Right lobe of liver (tissue), 6 donors: Measurements from ENCODE around the gene GRID2IP. TPM values are rescaled to one million over a fixed set of nuclear protein-coding genes. Genes with fewer than 3 reads are reported as not detected.

Experiments used
- ATAC-seq, 4 donors: fragments of 200-7000 bp; cut with Tn5 transposase; one replicate each; pipeline ENCODE4 v1.9.1; 2020; ENCODE audit warnings: mild to moderate bottlenecking in 4 of 4, moderate library complexity in 4 of 4
- DNase-seq, 3 donors: peaks; one replicate each; pipeline ENCODE4 v3.0.0-alpha.2; 2020
- H3K27ac ChIP-seq, 3 donors: fragments of 200-600 bp; one replicate each; pipeline ENCODE4 v1.8.0; 2022
- H3K27me3 ChIP-seq, 2 donors: fragments of 200-600 bp; one replicate each; pipeline ENCODE4 v1.8.0; 2022
- H3K36me3 ChIP-seq, 4 donors: fragments of 200-600 bp; sonication (generic) in 1 of 4; one replicate each; pipeline versions ENCODE4 v1.5.1 to v1.8.0; 2017 to 2022; ENCODE audit warnings: control low read depth in 1 of 4
- H3K4me1 ChIP-seq, 4 donors: fragments of 200-600 bp; sonication (generic) in 1 of 4; one replicate each; pipeline versions ENCODE4 v1.5.1 to v1.8.0; 2017 to 2022; ENCODE audit warnings: control low read depth in 1 of 4
- H3K4me3 ChIP-seq, 3 donors: fragments of 200-600 bp; one replicate each; pipeline ENCODE4 v1.8.0; 2022
- H3K9me3 ChIP-seq, 4 donors: fragments of 200-600 bp; sonication (generic) in 1 of 4; one replicate each; pipeline versions ENCODE4 v1.5.1 to v1.8.0; 2017 to 2022; ENCODE audit warnings: control low read depth in 1 of 4
- POLR2A ChIP-seq: fragments of 450-650 bp; IDR thresholded peaks from one replicate; pipeline ENCODE4 v1.6.1; 2017; ENCODE audit warnings: antibody characterized with exemption, mild to moderate bottlenecking
- WGBS: methylation state at CpG from one replicate; pipeline ENCODE4 v1.1.6; 2018; ENCODE audit warnings: low coverage, low lambda C conversion rate; ENCODE audit not compliant: insufficient coverage; ENCODE audit errors: missing lambda C conversion rate; 5-methylcytosine and 5-hydroxymethylcytosine counted together
- intact Hi-C, 2 donors: fragments of 100-400 bp; cut with DNase I; formaldehyde crosslinking; loops; one replicate each; pipeline versions ENCODE4 v1.11.2 to v1.14.1; 2022
- total RNA-seq, 6 experiments: library from RNA; depleted of rRNA in 2 of 6; stranded (reverse); fragments of >200 nt in 2 of 6; fragmentation: NEBNext Ultra II Directional in 3 of 6; extraction: Animal tissue kit (Norgen Biotek cat#: 25700) in 3 of 6; gene quantifications; one replicate each; pipeline versions ENCODE4 v1.1.0 to v1.2.4, GENCODE V29; 2016 to 2023
- TF ChIP-seq, protein P1 (sequence below), 4 donors: fragments of 200-600 bp in 3 of 4; fragments of 450-650 bp in 1 of 4; IDR thresholded peaks; one replicate each; pipeline versions ENCODE4 v1.5.1 to v1.8.0; 2016 to 2022; ENCODE audit warnings: antibody characterized with exemption in 4 of 4, mild to moderate bottlenecking in 2 of 4
- donor health status: DM: no; HTN: yes; CAD: no.
- donor health status: DM: no; HTN: no; CAD: no.
- donor health status: DM: no; HTN: no; CAD: no.
- donor health status: DM: no; HTN: yes; CAD: no.
- donor health status: DM: no; HTN: yes; CAD: no.

GRID2IP gene
- total RNA-seq, 6 experiments from 2014 or later, result 0.05 to 0.07 TPM; not detected in 4

DNA sequence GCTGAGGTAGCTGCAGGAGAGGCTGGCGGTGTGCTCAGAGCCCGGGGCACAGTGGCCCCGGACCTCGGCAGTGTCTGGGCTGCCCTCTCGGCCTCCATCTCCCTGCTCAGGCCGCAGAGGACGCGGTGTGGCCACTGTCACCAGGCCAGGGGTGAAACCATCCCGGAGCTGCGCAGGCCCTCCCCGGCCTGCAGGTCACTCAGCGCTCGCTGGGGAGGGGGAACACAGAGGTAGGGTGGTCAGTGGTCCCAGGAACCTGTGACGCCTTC is 53.7 kb downstream of the GRID2IP start:
- WGBS, result no CpG with 5 or more reads among the region's 14 CpGs
- Histone ChIP-seq H3K4me1 (no peaks in the 10 kb centered on the region), H3K27ac (no peak overlapping the region), H3K4me3 (no peak overlapping the region), H3K27me3 (no peaks in the 10 kb centered on the region), H3K9me3 (no peaks in the 10 kb centered on the region), H3K36me3 (no peaks in the 10 kb centered on the region)
- TF ChIP-seq, protein P1, sequence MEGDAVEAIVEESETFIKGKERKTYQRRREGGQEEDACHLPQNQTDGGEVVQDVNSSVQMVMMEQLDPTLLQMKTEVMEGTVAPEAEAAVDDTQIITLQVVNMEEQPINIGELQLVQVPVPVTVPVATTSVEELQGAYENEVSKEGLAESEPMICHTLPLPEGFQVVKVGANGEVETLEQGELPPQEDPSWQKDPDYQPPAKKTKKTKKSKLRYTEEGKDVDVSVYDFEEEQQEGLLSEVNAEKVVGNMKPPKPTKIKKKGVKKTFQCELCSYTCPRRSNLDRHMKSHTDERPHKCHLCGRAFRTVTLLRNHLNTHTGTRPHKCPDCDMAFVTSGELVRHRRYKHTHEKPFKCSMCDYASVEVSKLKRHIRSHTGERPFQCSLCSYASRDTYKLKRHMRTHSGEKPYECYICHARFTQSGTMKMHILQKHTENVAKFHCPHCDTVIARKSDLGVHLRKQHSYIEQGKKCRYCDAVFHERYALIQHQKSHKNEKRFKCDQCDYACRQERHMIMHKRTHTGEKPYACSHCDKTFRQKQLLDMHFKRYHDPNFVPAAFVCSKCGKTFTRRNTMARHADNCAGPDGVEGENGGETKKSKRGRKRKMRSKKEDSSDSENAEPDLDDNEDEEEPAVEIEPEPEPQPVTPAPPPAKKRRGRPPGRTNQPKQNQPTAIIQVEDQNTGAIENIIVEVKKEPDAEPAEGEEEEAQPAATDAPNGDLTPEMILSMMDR (IDR thresholded peaks at IDR 0.05), result no peak
- TF ChIP-seq POLR2A, result no peak
- DNase-seq (no peak), ATAC-seq (peak in 1 of 4 donors; percentile 19)
- intact Hi-C loops, result no loop called here

DNA sequence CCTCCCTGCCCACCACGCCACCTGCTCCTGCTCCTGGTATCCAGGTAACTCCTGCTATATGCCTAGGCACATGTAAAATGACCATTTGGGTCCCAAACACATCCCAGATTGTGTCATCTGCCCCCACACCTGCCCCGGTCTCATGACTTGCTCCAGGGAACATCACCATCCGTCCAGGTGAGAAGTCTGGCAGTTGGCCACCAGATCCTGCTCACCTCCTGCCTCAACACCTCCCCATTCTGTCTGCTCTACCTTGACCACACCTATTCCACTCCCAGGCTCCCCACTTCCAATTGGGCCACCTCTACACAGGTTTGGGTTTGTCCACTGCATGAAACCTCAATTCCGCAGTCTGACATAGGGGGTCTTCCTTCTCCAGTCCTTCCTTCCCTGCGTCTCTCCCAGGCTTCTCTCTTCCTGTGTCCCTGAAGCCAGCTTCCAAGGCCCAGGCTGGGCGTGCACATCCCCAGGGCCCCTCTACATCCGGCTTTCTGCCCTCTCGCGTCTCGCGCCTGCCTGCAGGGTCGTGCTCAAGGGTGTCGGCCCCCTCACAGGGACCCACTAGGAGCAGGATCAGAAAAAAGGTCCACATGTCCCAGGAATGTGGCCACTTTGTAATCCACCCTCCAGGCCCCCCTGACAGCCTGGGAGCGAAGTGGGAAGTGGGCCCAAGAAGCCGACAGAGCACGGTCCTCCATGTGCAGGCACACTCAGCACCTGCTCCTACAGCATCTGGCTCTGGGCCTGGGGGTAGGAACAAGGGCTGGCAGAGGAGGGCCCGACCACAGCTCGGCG is 54.2 kb downstream of the GRID2IP start:
- 76% methylated on average over 14 of the region's 19 CpGs for WGBS
- ATAC-seq, result no peak
- intact Hi-C loops, result no loop called here
- no peaks in the 10 kb centered on the region for H3K36me3 ChIP-seq
- H3K9me3 ChIP-seq, result no peaks in the 10 kb centered on the region
- no peaks in the 10 kb centered on the region for H3K4me1 ChIP-seq
- TF ChIP-seq, protein P1 (IDR thresholded peaks at IDR 0.05), result no peak
- TF ChIP-seq POLR2A, result no peak
- no peaks in the 10 kb centered on the region for H3K27me3 ChIP-seq
- DNase-seq, result peak in 1 of 3 donors; percentile 42
- H3K4me3 ChIP-seq, result no peak overlapping the region
- H3K27ac ChIP-seq, result no peak overlapping the region

DNA sequence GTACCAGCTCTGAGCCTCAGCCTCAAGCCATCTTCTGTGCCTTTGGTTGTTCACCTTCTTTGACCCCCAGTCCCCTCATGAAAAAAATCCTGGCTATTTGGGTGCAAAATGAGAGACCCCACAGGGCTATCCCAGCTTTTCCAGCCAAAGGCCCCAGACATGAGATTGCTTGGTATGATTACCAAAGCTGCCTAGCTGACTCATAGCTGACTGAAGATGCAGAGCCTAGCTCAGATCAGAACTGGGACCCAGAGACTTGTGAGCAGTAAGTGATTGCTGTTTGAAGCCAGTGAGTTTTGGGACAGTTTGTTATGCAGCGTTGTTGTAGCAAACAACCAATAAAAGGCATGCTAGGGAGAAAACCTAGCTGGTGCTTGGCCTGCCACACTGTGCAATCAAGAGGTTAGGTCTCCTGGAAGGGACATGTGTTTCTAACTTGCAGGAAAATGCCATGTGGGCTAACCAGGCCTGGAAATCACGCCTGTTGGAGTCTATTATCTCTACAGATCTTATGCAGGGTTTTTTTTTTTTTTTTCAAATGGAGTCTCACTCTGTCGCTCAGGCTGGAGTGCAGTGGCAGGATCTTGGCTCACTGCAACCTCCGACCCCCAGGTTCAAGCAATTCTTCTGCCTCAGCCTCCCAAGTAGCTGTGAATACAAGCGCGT is 55.5 kb downstream of the GRID2IP start:
- TF ChIP-seq, protein P1 (IDR thresholded peaks at IDR 0.05), result no peak
- no peak for TF ChIP-seq POLR2A
- H3K27me3 ChIP-seq, result no peaks in the 10 kb centered on the region
- DNase-seq, result peak in 1 of 3 donors; percentile 15
- 75% methylated on average over 5 of the region's 6 CpGs for whole genome bisulfite sequencing
- no peak overlapping the region for H3K27ac ChIP-seq
- H3K36me3 ChIP-seq, result no peaks in the 10 kb centered on the region
- H3K4me1 ChIP-seq, result no peaks in the 10 kb centered on the region
- ATAC-seq, result no peak
- H3K9me3 ChIP-seq, result no peaks in the 10 kb centered on the region
- intact Hi-C loops, result no loop called here
- no peak overlapping the region for H3K4me3 ChIP-seq

DNA sequence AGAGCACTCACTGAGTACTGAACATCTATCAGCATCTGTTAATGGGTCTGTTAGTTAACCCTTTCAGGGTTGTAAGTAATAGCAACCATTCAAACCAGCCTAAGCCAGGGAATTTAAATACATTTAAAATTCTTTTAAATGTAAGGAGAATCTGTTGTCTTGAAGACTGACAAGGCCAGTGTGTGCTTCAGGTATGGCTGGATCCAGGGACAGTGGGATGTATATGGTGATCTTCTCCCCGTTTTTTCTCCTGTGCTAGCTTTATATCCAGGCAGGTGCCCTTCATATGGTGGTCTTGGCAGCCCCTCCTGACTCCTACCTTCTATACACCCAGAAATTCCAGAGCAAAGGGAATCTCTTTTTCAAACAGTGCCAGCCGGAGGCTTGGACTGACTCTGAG is 56.9 kb downstream of the GRID2IP start:
- intact Hi-C loops, result no loop called here
- Histone ChIP-seq H3K4me1 (no peaks in the 10 kb centered on the region), H3K36me3 (no peaks in the 10 kb centered on the region), H3K27ac (no peak overlapping the region), H3K9me3 (no peaks in the 10 kb centered on the region), H3K27me3 (no peaks in the 10 kb centered on the region), H3K4me3 (no peak overlapping the region)
- 88% methylated on average over 2 of the region's 2 CpGs for WGBS
- peak in 1 of 3 donors; percentile 1 for DNase-seq
- no peak for ATAC-seq
- TF ChIP-seq, protein P1 (IDR thresholded peaks at IDR 0.05), result no peak
- no peak for TF ChIP-seq POLR2A
